Measurements from ENCODE around the gene PLAAT3. TPM values are rescaled to one million over a fixed set of nuclear protein-coding genes. Genes with fewer than 3 reads are reported as not detected.

The PLAAT3 gene
- total and polyA plus RNA-seq, 8 donors = 6.0 to 86.4 (median 9.3) TPM

DNA sequence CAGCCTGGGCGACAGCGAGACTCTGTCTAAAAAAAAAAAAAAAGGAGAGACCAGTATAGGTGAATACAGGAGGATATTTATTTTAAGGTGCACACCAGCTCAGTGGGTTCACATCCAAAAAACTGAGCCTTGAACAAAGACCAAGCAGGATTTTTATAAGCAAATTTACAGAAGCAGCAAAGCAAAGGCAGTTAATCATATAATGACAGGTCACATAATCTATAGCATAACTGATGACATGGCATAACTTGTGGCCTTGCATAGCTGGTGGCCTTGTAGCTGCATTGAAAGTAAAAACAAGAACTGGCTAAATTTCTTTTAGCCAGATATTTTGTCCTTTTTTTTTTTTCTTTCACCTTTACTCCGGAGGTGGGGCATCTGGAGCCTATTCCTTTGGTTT lies 2.7 kb upstream of the PLAAT3 start:
- no peak for TF ChIP-seq CTCF (IDR thresholded peaks at IDR 0.05)
- intact Hi-C loops (cut with DNase I) = no loop called here
- ATAC-seq = no peak

GRCh38 chr11:63613517-63614135 lies 607 bp downstream of the PLAAT3 start:
- intact Hi-C loops (cut with DNase I) = no loop called here
- H3K27ac ChIP-seq = peak overlapping the region; percentile 76 to 84

More for the DNA sequence above, 2.7 kb upstream of the PLAAT3 start:
- Histone ChIP-seq H3K9me3 (no peaks in the 10 kb centered on the region), H3K36me3 (no peaks in the 10 kb centered on the region), H3K27me3 (peaks cover 0 to 23% of the 10 kb centered on the region in 2 donors), H3K27ac (no peak overlapping the region), H3K4me3 (no peak overlapping the region), H3K4me1 (peaks cover 0 to 45% of the 10 kb centered on the region in 2 donors)
- DNase-seq = no peak

DNA sequence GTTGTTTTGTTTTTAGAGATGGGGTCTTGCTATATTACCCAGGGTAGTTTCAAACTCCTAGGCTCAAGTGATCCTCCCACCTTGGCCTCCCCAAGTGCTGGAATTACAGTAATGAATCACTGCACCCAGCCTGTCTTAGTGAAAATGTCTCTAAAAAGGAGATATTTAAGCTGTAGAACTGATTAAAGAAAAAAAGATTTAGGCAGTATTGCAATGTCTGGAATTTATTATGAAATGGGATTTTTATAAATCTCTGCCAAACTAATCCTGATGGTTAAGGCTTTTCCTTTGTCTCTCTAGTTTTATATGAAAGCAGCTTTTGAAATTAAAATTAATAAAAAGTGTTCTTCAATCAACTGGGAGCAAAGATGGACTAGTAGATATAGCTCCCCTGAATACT lies 2.1 kb downstream of the PLAAT3 start:
- peak overlapping the region in 1 of 2 donors; percentile 73 for H3K4me3 ChIP-seq

More at GRCh38 chr11:63613517-63614135, 607 bp downstream of the PLAAT3 start:
- Histone ChIP-seq H3K4me1 (peaks cover 4 to 58% of the 10 kb centered on the region in 2 donors), H3K27me3 (peaks cover 0 to 23% of the 10 kb centered on the region in 2 donors), H3K36me3 (no peaks in the 10 kb centered on the region), H3K9me3 (no peaks in the 10 kb centered on the region), H3K4me3 (peak overlapping the region; percentile 73 to 81)
- peak; percentile 65 for ATAC-seq
- TF ChIP-seq CTCF (IDR thresholded peaks at IDR 0.05) = no peak
- DNase-seq = peak in 2 of 4 donors; percentile 53 to 81

DNA sequence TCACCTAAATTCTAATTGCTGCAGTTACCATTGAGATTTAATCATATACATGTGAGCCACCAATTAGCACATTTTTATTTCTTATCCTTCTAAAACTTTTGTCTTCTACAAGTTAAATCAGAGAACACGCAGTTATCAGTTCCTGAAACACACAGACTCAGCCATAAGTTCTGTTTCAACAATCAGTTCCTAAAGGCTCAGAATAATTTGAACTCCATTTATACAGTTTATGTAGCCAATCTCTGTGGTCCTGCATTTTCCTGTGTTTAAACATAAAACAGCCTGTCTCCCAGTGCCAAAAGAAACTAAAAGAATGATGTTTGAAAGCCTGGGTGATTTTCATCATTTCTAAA lies 2.9 kb downstream of the PLAAT3 start:
- Histone ChIP-seq H3K4me3 (no peak overlapping the region), H3K4me1 (peaks cover 4 to 64% of the 10 kb centered on the region in 2 donors), H3K36me3 (no peaks in the 10 kb centered on the region), H3K27ac (peak overlapping the region in 1 of 2 donors; percentile 28), H3K27me3 (peaks cover 0 to 23% of the 10 kb centered on the region in 2 donors), H3K9me3 (no peaks in the 10 kb centered on the region)
- no peak for TF ChIP-seq CTCF (IDR thresholded peaks at IDR 0.05)
- ATAC-seq (no peak), DNase-seq (peak in 1 of 4 donors; percentile 14)
- intact Hi-C loops (cut with DNase I) = no loop called here

More for the DNA sequence above, 2.1 kb downstream of the PLAAT3 start:
- peaks cover 4 to 64% of the 10 kb centered on the region in 2 donors for H3K4me1 ChIP-seq
- DNase-seq (no peak), ATAC-seq (no peak)
- peaks cover 0 to 23% of the 10 kb centered on the region in 2 donors for H3K27me3 ChIP-seq
- no peaks in the 10 kb centered on the region for H3K9me3 ChIP-seq
- intact Hi-C loops (cut with DNase I) = no loop called here
- peak overlapping the region in 1 of 2 donors; percentile 76 for H3K27ac ChIP-seq
- H3K36me3 ChIP-seq = no peaks in the 10 kb centered on the region
- no peak for TF ChIP-seq CTCF (IDR thresholded peaks at IDR 0.05)

DNA sequence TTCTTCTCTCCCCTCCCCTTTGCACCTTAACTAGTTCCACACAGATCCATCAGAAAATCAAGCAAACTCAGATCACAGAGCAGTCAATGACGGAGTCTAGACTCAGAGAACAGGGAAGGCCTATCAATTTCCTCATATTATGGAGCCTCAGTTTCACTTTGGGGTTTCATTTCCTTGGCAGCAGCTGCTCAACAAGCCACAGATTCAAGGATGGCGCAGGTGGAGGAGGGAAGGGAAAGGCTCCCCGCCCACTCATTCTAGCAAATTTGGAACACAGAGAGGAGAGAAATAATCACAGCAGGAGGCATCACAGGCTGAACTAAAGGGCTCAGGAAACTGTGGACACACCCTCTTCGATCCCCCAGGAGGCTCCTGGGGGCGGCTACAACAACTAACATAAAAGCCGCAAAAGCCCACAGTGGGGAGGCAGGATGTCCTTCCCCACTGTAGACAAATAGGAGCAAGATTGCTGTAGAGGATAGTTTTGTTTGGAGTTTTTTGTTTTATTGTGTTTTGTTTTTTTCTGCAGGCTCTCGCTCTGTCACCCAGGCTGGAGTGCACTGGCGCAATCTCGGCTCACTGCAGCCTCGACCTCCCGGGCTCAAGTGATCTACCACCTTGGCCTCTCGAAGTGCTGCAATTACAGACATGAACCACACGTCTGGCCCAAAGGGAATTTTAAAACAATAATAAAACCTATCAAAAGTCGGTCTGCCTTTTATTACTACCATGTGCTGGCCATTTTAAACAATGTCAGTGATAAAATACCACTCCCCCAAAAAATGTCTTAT lies 3.4 kb downstream of the PLAAT3 start:
- ATAC-seq (no peak), DNase-seq (no peak)
- intact Hi-C loops (cut with DNase I) = no loop called here
- Histone ChIP-seq H3K27ac (peak overlapping the region in 1 of 2 donors; percentile 28), H3K4me1 (peaks cover 4 to 64% of the 10 kb centered on the region in 2 donors), H3K27me3 (peaks cover 0 to 23% of the 10 kb centered on the region in 2 donors), H3K36me3 (no peaks in the 10 kb centered on the region), H3K9me3 (no peaks in the 10 kb centered on the region), H3K4me3 (no peak overlapping the region)
- TF ChIP-seq CTCF (IDR thresholded peaks at IDR 0.05) = peak in 1 of 2 donors; percentile 24
